Dedifferentiated amniotic fluid mesenchymal stem cell (primary cell): ENCODE measurements around the gene RPL22.

Source experiments
- DNase-seq: peaks from one replicate; pipeline ENCODE4 v3.0.0-alpha.2; 2016; ENCODE audit errors: extremely low spot score

RPL22 gene

GRCh38 chr1:6172549-6172948, 26.8 kb downstream of the RPL22 start:
- DNase-seq = no peak

- no peak for DNase-seq
Observed at GRCh38 chr1:6171548-6172124, 27.8 kb downstream of the RPL22 start.

GRCh38 chr1:6170742-6171201, 28.6 kb downstream of the RPL22 start:
- no peak for DNase-seq

GRCh38 chr1:6170116-6170741, 29.2 kb downstream of the RPL22 start:
- DNase-seq = no peak

- DNase-seq = no peak
Observed at GRCh38 chr1:6168947-6169586, 30.3 kb downstream of the RPL22 start.

GRCh38 chr1:6167391-6168303, 31.7 kb downstream of the RPL22 start:
- no peak for DNase-seq

GRCh38 chr1:6166655-6167390, 32.6 kb downstream of the RPL22 start:
- no peak for DNase-seq

- no peak for DNase-seq
Observed at GRCh38 chr1:6166221-6166620, 33.2 kb downstream of the RPL22 start.

- DNase-seq = no peak
Observed at GRCh38 chr1:6165441-6165985, 33.9 kb downstream of the RPL22 start.

- no peak for DNase-seq
Observed at GRCh38 chr1:6165027-6165426, 34.4 kb downstream of the RPL22 start.

GRCh38 chr1:6163973-6164617, 35.3 kb downstream of the RPL22 start:
- DNase-seq = no peak

GRCh38 chr1:6163191-6163972, 36.0 kb downstream of the RPL22 start:
- no peak for DNase-seq

GRCh38 chr1:6162773-6163172, 36.6 kb downstream of the RPL22 start:
- no peak for DNase-seq

- DNase-seq = no peak
Observed at GRCh38 chr1:6162341-6162740, 37.1 kb downstream of the RPL22 start.

GRCh38 chr1:6158181-6158580, 41.2 kb downstream of the RPL22 start:
- no peak for DNase-seq

- no peak for DNase-seq
Observed at GRCh38 chr1:6157528-6158174, 41.7 kb downstream of the RPL22 start.

- no peak for DNase-seq
Observed at GRCh38 chr1:6157132-6157527, 42.3 kb downstream of the RPL22 start.

GRCh38 chr1:6154525-6155319, 44.7 kb downstream of the RPL22 start:
- DNase-seq = no peak

GRCh38 chr1:6152882-6153281, 46.5 kb downstream of the RPL22 start:
- no peak for DNase-seq
